GM12872 (cell line): ENCODE measurements around the gene CPAMD8.

Experiments
- TF ChIP-seq, protein P1 (sequence below): IDR thresholded peaks from 3 replicates; pipeline ENCODE4 v1.5.1; 2011; ENCODE audit warnings: low read depth, mild to moderate bottlenecking, low read length, moderate library complexity; ENCODE audit not compliant: insufficient read depth

Gene CPAMD8

GRCh38 chr19:16851031-16851712 is 175.4 kb downstream of the CPAMD8 start:
- TF ChIP-seq, protein P1, sequence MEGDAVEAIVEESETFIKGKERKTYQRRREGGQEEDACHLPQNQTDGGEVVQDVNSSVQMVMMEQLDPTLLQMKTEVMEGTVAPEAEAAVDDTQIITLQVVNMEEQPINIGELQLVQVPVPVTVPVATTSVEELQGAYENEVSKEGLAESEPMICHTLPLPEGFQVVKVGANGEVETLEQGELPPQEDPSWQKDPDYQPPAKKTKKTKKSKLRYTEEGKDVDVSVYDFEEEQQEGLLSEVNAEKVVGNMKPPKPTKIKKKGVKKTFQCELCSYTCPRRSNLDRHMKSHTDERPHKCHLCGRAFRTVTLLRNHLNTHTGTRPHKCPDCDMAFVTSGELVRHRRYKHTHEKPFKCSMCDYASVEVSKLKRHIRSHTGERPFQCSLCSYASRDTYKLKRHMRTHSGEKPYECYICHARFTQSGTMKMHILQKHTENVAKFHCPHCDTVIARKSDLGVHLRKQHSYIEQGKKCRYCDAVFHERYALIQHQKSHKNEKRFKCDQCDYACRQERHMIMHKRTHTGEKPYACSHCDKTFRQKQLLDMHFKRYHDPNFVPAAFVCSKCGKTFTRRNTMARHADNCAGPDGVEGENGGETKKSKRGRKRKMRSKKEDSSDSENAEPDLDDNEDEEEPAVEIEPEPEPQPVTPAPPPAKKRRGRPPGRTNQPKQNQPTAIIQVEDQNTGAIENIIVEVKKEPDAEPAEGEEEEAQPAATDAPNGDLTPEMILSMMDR = no peak

GRCh38 chr19:16850133-16850532 is 176.5 kb downstream of the CPAMD8 start:
- TF ChIP-seq, protein P1 = no peak

DNA sequence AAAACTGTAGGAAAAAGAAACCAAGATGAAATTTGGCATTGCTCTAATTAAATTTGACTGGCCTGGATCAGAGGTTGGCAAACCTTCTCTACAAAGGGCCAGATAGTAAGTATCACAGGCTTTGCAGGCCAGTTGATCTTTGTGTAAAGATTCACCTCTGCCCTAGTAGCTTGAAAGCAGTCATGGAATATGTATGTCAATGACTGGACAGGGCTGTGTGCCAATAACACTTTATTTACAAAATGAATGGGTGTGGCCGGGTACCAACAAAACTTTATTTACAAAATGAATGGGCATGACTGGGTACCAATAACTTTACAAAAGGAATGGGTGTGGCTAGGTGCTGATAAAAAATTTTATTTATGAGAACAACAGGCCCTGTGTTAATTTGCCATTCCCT is 177.4 kb downstream of the CPAMD8 start:
- TF ChIP-seq, protein P1 = no peak

- TF ChIP-seq, protein P1 = no peak
These were observed 179.2 kb downstream of the CPAMD8 start for GRCh38 chr19:16847430-16847829.

DNA sequence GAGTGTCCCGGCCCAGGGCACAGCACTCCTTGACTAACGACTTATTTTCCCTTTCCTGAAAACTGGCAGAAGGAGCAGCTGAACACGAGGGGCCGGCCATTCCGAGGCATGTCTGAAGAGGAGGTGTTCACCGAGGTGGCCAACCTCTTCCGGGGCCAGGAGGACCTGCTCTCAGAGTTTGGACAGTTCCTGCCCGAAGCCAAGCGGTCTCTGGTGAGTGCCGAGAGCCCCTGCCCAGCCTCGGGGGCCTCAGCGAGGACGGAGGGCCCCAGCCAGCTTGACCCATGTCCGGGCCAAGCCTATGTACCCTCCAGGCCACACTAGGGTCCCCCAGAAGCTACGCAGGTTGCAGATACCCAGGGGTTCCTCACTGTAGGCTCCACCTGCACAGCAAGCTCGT is 179.7 kb downstream of the CPAMD8 start:
- TF ChIP-seq, protein P1 = no peak
